ENCODE results near the gene SLC26A11. TPM values are rescaled to one million over a fixed set of nuclear protein-coding genes. Genes with fewer than 3 reads are reported as not detected.

Gene SLC26A11
- total RNA-seq, 1 donor from 2014 or later = 6.7 TPM

DNA sequence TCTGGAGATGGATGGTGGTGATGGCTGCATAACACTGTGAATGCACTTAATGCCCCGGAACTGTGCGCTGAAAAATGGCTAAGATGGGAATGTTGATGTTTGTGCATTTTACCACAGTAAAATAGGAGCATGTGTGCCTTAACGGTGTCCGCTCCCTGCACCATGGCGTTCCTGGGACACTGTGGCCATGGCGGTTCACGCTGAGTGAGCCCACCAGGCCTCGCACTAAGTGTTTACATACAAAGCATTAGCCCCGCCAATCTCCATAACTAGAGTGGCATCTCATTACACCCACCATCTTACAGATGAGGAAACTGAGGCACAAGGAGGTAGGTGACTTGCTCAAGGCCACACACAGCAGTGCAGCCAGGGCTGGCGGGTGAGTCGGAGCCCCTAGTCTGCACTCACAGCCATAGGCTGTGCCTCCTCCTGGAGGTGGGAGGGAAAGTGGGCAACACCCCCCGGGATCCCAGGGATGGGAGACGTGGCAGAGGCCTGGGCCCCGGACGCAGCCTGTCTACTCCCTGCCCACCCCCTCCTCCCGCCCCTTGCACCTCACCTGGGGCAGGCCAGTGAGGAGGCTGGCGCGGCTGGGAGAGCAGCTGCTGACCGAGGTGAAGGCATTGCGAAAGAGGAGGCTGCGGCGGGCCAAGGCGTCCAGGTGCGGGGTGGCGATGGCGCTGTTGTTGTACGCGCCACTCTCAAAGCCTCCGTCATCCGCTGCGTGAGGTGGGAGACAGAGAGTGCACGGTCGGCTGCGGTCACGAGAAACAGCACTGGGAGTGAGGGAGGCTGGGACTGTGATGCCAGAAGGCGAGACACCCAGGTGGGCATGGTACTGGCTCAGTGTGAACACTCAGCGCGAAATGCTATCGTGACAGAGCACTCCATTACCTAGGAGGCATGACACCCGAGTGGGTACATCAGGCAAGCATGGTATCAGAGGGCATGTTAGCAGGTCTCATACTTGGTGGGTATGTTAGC, 3.5 kb upstream of the SLC26A11 start:
- DNase-seq (ENCODE audit: low spot score) = no peak
- no peak for ATAC-seq

DNA sequence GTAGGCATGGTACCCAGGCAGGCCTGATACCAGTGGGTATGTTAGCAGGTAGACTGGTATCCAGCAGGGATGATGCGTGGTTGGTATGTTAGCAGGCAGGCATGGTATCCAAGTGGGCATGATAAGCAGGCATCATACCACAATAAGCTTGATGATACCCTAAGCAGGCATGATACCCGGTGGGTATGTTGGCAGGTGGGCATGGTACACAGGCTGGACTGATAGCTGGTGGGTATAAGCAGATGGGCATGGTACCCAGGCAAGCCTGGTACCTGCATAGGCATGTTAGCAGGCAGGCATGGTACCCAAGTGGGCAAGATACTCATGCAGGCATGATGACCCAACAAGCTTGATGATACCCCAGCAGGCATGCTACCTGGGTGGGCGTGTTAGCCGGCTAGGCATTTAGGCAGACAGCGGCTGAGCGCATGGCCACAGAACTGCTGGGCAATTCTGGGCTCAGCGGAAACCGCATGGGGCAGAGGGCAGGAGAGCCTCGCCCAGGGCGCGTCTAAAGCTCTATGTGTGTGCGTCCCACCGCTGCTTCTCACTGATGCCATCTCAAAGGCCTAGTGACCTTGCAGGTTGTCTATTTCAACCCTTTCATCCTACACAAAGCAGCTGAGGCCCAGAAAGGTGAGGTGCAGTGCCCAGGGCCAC, 2.4 kb upstream of the SLC26A11 start:
- DNase-seq (ENCODE audit: low spot score) (no peak), ATAC-seq (no peak)

DNA sequence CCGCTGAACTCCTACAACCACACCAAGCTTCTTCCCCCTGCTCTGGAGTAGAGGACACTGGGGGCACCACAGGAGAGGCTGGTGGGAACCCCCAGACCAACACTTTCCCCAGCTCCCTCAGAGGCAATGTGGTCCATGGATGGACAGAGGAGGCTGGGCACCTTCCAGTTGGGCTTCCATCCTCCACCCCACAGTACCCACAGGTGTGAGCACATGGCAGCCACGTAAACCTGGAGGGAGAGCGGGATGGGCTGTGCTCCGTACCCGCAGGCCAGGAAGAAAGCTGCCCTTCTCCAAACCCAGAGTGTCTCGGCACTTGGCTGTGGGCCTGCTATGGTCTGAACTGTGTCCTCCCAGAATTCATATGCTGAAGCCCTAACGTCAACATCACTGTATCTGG, 1.8 kb upstream of the SLC26A11 start:
- ATAC-seq (no peak), DNase-seq (ENCODE audit: low spot score) (no peak)

DNA sequence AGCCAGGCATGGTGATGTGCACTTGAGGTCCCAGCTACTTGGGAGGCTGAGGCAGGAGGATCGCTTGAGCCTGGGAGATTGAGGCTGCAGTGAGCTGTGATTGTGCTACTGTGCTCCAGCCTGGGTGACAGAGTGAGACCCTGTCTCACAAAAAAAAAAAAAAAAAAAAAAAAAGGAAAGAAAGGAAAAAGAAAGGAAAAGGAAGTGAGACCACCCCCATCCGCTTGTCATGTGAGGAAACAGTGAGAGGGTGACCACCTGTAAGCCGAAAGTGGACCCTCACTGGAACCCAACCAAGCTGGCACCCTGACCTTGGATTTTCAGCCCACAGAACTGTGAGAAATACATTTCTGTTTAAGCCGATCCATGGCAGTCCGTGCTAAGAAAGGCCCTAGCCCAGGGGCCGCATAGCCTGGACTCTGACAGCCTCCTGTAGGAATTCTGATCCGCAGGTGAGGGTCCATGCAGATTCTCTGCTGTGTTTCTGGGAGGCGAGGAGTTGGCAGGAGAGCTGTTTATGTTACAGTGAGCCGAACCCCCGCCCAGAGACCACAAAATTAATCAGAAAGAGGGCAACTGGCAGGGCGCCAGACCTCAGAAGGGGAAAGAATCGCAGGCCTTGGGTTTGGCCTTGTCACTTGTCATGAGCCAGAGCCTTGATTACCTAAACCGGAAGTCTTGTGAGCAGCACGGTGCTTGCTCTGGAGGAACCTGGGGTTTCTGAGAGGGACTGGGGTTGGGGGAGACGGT, 1.0 kb upstream of the SLC26A11 start:
- peak; percentile 55 for ATAC-seq

DNA sequence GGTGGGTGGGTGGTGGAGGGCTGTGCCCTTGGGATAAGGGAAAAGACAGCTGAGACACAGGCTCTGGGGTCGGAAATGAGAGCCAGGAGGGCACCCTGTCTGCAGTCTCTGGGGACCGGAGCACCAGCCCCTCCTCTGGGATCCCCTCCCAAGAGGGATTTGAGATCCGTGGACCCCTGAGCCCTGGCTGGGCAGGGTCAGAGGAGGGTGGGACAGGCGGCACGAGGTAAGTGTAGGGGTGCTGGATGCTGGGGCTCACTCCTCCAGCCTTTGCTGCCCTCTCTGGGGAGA, 519 bp upstream of the SLC26A11 start:
- DNase-seq (ENCODE audit: low spot score) = no peak
- no peak for ATAC-seq

More for the DNA sequence above, 1.0 kb upstream of the SLC26A11 start:
- DNase-seq (ENCODE audit: low spot score) = peak; percentile 69

DNA sequence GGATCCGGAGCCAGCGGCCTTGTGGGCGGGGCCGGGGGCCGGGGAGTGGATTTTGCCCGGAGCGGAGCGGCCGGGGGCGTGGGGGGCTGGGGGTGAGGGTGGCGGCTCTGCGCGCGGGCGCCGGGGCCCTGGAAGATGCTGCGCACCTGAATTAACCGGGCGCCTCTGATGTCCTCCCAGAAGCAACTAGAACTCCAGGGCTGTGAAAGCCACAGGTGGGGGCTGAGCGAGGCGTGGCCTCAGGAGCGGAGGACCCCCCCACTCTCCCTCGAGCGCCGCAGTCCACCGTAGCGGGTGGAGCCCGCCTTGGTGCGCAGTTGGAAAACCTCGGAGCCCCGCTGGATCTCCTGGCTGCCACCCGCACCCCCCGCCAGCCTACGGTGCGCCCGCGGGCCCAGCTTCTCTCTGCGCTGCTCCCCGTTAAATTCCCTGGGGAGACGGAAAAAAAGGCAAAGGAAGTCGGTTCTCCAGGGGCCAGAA, 549 bp downstream of the SLC26A11 start:
- no peak for DNase-seq (ENCODE audit: low spot score)
- peak; percentile 46 for ATAC-seq

DNA sequence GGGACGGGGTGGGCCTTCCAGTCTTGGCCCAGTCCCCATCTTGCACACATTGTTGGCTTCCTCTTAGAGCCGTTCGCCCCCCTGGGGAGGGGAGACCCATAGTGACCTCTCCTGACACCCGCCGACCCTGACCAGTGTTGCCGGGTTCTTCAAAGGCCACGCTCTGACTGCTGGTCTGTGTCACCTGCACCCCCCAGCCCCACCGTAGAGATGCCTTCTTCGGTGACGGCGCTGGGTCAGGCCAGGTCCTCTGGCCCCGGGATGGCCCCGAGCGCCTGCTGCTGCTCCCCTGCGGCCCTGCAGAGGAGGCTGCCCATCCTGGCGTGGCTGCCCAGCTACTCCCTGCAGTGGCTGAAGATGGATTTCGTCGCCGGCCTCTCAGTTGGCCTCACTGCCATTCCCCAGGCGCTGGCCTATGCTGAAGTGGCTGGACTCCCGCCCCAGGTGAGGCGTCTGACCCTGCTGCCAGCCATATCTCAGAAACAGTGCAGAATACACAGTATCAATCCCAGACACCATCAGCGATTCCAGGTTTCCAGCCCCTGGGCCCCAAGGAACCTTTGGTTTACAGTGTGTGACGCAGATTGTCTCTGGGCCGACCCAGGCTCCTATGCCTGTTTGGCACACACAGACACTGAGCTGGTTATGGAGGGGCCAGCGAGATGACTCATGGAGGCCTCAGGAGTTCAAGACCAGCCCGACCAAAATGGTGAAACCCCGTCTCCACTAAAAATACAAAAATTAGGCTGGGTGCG, 1.3 kb downstream of the SLC26A11 start:
- DNase-seq (ENCODE audit: low spot score) = no peak

DNA sequence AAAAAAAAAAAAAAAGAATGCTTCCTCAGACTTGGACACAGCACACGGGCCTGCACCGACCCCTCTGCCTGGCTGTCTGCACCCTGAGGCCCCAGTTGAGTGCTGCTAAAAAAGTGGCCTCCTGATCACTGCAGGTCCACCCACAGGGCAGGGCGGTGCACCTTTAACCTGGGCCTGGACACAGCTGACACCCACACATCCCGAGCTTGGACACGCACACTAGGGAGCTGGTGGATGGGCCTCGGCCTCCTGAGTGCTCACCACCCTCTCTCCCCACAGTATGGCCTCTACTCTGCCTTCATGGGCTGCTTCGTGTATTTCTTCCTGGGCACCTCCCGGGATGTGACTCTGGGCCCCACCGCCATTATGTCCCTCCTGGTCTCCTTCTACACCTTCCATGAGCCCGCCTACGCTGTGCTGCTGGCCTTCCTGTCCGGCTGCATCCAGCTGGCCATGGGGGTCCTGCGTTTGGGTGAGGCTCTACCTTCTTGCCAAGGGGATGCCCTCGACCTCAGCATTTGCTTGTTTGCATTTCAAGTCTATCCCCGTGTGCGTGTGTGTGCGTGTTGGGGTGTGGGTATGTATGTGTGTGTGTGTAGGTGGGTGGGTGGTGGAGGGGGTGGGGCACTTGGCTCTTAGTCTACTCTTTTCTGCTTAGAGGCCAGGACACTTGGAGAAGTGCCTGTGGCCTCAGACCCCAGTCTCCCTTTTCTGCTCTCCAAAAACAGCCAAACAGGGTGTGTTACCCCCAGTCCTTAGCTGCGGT, 2.3 kb downstream of the SLC26A11 start:
- DNase-seq (ENCODE audit: low spot score) (no peak), ATAC-seq (no peak)

More for the DNA sequence above, 1.3 kb downstream of the SLC26A11 start:
- no peak for ATAC-seq

DNA sequence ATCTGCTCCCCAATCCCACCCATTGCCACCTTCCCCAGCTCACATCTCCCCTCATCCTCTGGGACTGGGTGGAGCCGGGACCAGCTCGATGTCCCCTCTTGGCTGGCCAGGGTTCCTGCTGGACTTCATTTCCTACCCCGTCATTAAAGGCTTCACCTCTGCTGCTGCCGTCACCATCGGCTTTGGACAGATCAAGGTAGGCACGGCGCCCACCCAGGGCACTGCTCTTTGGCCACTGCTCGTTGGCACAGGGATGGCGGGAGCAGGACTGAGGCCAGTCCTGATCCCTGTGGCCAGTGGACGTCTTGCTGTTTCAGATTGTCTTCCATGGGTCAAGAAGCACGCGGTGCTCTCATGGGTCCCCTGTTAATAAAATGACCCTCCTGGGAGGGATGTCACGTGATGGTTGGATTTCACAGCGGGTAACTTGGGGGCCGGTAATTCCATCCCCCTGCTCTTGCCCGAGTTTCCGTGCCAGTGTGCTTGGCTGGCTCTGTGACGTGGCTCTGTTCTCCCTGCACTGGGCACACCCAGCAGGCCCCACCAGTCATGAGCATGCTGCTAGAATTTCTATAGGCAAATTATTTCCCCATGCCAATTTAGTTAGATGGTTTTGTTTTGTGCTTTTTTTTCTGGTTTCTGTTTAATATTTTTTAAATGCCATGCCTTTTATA, 3.1 kb downstream of the SLC26A11 start:
- ATAC-seq = no peak
- no peak for DNase-seq (ENCODE audit: low spot score)

DNA sequence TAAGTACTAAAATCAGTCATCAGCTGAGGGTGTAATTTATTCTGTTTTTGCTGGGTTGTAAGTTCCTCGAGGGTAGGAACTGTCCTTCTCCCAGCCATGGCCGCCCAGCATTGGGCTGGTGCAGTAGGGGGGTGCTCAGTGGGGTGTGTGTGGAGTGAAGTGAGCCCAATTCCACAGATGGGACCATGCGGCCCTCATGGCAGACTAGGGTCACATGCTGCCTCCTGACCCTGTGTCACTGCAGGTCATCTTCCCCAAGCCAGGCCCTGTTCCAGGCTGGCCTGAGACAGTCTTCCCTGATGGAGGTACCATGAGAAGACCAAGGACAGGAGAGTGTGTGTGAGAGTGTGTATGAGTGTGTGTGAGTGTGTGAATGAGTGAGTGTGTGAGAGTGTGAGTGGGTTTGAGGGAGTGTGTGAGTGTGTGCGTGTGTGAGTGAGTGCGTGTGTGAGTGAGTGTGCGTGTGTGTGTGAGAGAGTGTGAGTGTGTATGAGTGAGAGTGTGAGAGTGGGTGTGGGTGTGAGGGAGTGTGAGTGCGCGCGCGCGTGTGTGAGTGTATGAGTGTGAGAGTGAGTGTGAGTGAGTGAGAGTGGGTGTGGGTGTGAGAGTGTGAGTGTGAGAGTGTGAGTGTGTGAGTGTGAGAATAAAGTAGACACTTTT, 3.7 kb downstream of the SLC26A11 start:
- DNase-seq (ENCODE audit: low spot score) = no peak

DNA sequence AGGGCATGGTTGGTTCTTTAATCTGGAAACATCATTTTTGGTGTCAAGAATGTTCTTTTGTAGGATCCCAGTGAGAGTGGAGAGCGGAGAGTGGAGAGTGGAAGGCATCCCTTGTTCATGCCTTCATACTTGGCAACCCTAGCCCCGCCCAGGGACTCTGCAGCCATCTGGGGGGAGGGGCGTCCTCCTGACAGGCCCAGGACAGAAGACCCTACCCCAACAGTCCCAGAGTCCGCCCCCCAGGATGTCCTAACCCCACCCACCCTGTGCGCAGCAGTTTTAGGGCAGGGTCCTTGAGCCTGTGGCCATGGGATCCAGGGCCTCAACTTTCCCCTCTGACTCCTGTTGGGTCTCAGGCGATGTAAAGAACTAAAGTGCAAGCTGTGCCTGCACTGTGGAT, 4.5 kb downstream of the SLC26A11 start:
- no peak for DNase-seq (ENCODE audit: low spot score)
- ATAC-seq = no peak

More for the DNA sequence above, 3.7 kb downstream of the SLC26A11 start:
- no peak for ATAC-seq

DNA sequence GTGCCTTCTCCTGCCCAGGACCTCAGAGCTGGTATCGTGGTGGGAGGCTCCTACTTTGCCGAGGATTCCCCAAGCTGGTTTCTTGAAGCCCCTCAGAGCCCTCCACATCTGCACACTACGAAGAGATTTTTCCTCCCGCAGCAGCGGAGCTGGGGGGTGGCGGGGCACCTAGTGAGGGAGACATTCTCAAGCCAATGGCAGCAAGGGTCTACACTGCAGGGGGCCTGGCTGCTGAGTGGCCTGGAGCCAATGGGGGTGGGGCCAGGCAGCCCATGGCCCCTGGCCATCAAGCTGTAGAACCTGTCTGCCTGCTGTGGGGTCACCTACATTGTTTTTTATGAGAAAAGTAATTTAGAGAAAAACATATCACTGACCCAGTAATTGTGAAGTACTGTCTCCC, 5.0 kb downstream of the SLC26A11 start:
- ATAC-seq (no peak), DNase-seq (ENCODE audit: low spot score) (no peak)

DNA sequence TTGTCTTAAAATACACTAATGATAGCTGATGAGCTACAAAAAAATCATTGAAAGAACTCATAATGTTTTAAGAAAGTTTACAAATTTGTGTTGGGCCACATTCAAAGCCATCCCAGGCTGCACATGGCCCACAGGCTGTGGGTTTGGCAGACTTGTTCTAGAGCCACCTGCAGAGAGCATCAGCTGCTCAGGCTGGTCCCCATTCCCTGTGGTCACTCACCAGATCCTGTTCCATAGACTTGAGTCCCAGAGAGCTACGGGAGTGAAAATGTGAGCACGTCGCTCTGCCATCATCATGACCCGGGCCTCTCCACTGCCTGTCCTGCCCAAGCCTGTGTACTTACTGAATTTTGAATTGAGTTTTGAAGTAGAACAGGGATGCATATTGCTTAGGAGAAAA, 6.9 kb downstream of the SLC26A11 start:
- ATAC-seq (no peak), DNase-seq (ENCODE audit: low spot score) (no peak)

DNA sequence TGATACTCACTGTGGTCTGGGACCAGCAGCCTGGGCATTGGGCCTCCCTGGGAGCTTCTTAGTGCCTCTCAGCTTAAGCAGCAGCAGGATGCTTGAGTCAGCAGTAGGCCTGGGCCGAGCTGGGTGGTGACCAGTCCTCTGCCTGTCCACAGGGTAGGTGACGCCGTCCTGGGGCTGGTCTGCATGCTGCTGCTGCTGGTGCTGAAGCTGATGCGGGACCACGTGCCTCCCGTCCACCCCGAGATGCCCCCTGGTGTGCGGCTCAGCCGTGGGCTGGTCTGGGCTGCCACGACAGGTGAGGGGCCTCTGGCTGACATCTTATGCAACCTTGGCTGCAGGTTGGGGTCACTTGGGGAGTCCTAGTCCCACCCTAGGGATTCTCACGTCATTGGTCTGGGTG, 7.4 kb downstream of the SLC26A11 start:
- DNase-seq (ENCODE audit: low spot score) (no peak), ATAC-seq (no peak)

DNA sequence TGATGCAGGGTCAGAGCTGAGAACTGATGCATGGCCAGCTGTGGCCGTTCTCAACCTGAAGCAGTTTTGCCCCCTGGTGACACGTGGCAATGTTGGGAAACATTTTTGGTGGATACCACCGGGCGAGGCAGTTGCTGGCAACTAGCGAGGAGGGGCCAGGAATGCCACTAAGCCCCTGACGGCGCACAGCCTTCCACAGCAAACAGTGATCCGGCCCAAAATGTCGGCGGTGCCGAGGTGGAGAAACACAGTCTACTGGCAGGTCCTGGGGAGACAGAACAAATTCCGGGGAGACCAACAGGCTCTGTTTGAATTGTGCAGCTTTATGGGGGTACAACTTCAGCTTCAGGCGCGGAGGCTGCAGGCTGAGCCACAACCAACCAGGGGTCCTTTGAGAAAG, 8.2 kb downstream of the SLC26A11 start:
- ATAC-seq = no peak
- DNase-seq (ENCODE audit: low spot score) = no peak

DNA sequence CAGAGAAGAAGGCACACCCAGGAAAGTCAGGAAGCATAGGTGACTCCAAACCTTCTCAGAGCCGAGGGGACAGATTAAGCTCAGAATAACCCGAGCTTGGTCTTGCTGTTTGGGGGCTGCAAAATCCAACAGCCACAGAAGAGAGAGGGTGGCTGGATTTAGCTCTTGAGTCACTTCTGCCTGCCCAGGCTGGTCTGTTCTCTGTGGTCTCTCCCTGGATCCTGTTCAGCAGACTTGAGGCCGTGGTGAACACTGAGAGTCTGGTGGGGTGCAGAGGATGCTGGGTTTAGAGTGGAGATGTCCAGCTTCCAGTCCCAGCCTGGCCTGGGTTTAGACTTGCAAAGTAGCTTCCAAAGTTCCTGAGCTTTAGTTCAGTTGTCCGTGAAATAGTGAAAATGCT, 8.8 kb downstream of the SLC26A11 start:
- no peak for ATAC-seq
- no peak for DNase-seq (ENCODE audit: low spot score)

DNA sequence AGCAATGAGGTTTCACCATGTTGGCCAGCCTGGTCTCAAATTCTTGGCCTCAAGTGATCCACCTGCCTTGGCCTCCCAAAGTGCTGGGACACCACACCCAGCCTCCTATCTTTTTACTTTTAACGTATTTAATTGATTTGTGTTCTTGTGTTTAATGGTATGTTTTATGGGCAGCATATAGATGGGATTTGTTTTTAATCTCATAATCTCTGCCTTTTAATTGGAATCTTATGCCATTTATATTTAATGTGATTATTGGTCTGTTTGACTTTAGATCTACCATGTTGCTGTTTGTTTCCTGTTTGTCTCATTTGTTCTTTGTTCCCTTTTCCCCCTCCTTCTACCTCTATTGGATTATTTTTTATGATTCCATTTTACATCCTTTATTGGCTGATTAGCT, 12.2 kb downstream of the SLC26A11 start:
- DNase-seq (ENCODE audit: low spot score) (no peak), ATAC-seq (no peak)

DNA sequence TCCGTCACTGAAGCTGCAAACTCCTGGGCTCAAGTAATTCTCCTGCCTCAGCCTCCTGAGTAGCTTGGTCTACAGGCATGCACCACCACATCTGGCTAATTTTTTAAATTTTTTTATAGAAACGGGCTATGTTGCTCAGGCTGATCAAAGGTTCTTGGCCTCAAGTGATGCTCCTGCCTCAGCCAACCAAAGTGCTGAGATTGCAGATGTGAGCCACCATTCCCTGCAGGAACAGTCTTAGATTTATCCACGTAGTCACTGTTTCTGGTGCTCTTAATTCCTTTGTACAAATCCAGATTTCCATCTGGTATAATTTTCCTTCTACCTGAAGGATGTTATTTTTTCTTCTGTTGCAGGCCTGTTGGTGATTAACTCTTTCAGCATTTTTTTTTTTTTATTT, 13.0 kb downstream of the SLC26A11 start:
- no peak for ATAC-seq

DNA sequence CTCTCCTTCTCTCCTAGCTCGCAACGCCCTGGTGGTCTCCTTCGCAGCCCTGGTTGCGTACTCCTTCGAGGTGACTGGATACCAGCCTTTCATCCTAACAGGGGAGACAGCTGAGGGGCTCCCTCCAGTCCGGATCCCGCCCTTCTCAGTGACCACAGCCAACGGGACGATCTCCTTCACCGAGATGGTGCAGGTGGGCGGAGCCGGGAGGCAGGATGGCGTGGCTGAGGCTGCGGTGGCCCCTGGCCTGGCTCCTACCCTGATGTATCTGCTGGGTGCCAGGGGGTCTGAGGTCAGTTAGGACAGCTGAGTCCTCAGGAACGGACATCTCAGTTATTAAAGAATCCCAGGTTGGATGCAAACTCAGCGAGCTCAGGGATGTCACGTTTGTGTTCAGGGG, 16.7 kb downstream of the SLC26A11 start:
- no peak for ATAC-seq
- no peak for DNase-seq (ENCODE audit: low spot score)

More for the DNA sequence above, 13.0 kb downstream of the SLC26A11 start:
- DNase-seq (ENCODE audit: low spot score) = no peak
